BJ (cell line): ENCODE results near the gene DEUP1. TPM values are rescaled to one million over a fixed set of nuclear protein-coding genes. Genes with fewer than 3 reads are reported as not detected.

Source experiments
- CTCF ChIA-PET: fragments of 350-600 bp; formaldehyde crosslinking; extraction: SDS; loops from one replicate; lab custom pipeline; 2021; ENCODE audit warnings: antibody characterized with exemption, inconsistent platforms; lab: Yijun Ruan, JAX
- POLR2A ChIA-PET: fragments of 300-600 bp; sonication (Branson Sonifier 250); formaldehyde crosslinking; extraction: SDS; loops from one replicate; lab custom pipeline; 2021; ENCODE audit warnings: antibody characterized with exemption; lab: Charles Lee
- DNase-seq: peaks from one replicate; pipeline ENCODE4 v3.0.0-alpha.2; 2011; ENCODE audit warnings: low read depth
- H3K27me3 ChIP-seq: 2 replicates; pipeline ENCODE4 v1.6.0; 2011; ENCODE audit warnings: low read length; ENCODE audit not compliant: control insufficient read depth, insufficient read depth
- H3K36me3 ChIP-seq: 2 replicates; pipeline ENCODE4 v1.5.1; 2011; ENCODE audit warnings: low read length; ENCODE audit not compliant: control insufficient read depth, insufficient read depth
- H3K4me3 ChIP-seq: 2 replicates; pipeline ENCODE4 v1.5.1; 2011; ENCODE audit warnings: low read depth, mild to moderate bottlenecking, control low read depth, low read length
- CTCF ChIP-seq: IDR thresholded peaks from 2 replicates; pipeline ENCODE4 v1.5.1; 2011; ENCODE audit warnings: low read depth, mild to moderate bottlenecking, control low read depth, inconsistent platforms, low read length, moderate library complexity; ENCODE audit not compliant: insufficient read depth
- polyA plus RNA-seq: library from polyadenylated mRNA; depleted of rRNA; stranded (reverse); fragments of >200 nt; gene quantifications from 2 replicates; pipeline ENCODE4 v1.2.3, GENCODE V29; 2011; rRNA removed

The DEUP1 gene
- polyA plus RNA-seq, 1 experiment = not detected

DNA sequence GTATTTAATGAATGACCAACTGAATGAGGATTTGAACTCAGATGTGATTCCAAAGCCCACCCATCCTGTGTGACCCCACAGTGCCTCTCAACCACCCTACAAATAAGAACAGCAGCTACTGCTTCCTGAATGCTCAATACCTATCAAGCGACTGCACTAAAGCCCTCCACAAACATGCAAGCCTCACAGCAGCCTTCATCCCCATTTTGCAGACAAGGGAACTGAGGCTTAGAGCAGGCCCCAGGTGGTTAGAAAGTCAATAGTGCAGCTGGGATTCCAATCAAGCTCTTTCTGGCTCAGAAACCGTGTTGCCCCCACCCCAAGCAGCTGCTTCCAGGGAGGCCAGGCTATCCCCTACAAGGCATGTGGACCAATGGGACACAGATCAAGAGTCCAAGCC is 155.4 kb downstream of the DEUP1 start:
- no peak for DNase-seq
- Histone ChIP-seq H3K36me3 (no peaks in the 10 kb centered on the region; the same call in 1 of the 2 replicates), H3K27me3 (no peaks in the 10 kb centered on the region), H3K4me3 (no peak overlapping the region)
- ChIA-PET CTCF (no interaction called here), POLR2A (no interaction called here)
- TF ChIP-seq CTCF = no peak

GRCh38 chr11:93487032-93487483 is 156.5 kb downstream of the DEUP1 start:
- Histone ChIP-seq H3K4me3 (no peak overlapping the region), H3K36me3 (no peaks in the 10 kb centered on the region), H3K27me3 (no peaks in the 10 kb centered on the region)
- POLR2A ChIA-PET = no interaction called here
- DNase-seq = no peak
- CTCF ChIA-PET = no interaction called here
- TF ChIP-seq CTCF = no peak

Other genes with a start within 250 kb of the DEUP1 start
- gene SLC36A4, start 132.8 kb upstream of the DEUP1 start, polyA plus RNA-seq = 4.6 and 9.6 TPM in 2 replicates
- gene SMCO4, start 212.6 kb downstream of the DEUP1 start, polyA plus RNA-seq = 11.9 and 12.8 TPM in 2 replicates